IPS-18a (cell line): Measurements from ENCODE around the gene CCN6.

Source experiments
- H3K27ac ChIP-seq: one replicate; pipeline ENCODE4 v1.5.1; 2013; ENCODE audit warnings: low read length
- H3K27me3 ChIP-seq: one replicate; pipeline ENCODE4 v1.6.1; 2013; ENCODE audit warnings: mild to moderate bottlenecking, low read length; ENCODE audit not compliant: control insufficient read depth, insufficient read depth
- H3K36me3 ChIP-seq: one replicate; pipeline ENCODE4 v1.6.1; 2013; ENCODE audit warnings: low read depth, low read length; ENCODE audit not compliant: control insufficient read depth
- H3K4me1 ChIP-seq: one replicate; pipeline ENCODE4 v1.6.1; 2013; ENCODE audit warnings: low read depth, low read length; ENCODE audit not compliant: control insufficient read depth
- H3K4me3 ChIP-seq: one replicate; pipeline ENCODE4 v1.5.1; 2013; ENCODE audit warnings: low read length
- H3K9ac ChIP-seq: one replicate; pipeline ENCODE4 v1.6.1; 2013; ENCODE audit warnings: mild to moderate bottlenecking, low read length, moderate library complexity
- H3K9me3 ChIP-seq: one replicate; pipeline ENCODE4 v1.6.1; 2013; ENCODE audit warnings: low read depth, low read length; ENCODE audit not compliant: control insufficient read depth

CCN6 gene

GRCh38 chr6:112017760-112018537 lies 36.0 kb upstream of the CCN6 start:
- H3K36me3 ChIP-seq: no peaks in the 10 kb centered on the region
- no peaks in the 10 kb centered on the region for H3K27me3 ChIP-seq
- no peak overlapping the region for H3K4me3 ChIP-seq
- no peaks in the 10 kb centered on the region for H3K4me1 ChIP-seq
- no peak overlapping the region for H3K9ac ChIP-seq
- no peak overlapping the region for H3K27ac ChIP-seq
- H3K9me3 ChIP-seq: no peaks in the 10 kb centered on the region

DNA sequence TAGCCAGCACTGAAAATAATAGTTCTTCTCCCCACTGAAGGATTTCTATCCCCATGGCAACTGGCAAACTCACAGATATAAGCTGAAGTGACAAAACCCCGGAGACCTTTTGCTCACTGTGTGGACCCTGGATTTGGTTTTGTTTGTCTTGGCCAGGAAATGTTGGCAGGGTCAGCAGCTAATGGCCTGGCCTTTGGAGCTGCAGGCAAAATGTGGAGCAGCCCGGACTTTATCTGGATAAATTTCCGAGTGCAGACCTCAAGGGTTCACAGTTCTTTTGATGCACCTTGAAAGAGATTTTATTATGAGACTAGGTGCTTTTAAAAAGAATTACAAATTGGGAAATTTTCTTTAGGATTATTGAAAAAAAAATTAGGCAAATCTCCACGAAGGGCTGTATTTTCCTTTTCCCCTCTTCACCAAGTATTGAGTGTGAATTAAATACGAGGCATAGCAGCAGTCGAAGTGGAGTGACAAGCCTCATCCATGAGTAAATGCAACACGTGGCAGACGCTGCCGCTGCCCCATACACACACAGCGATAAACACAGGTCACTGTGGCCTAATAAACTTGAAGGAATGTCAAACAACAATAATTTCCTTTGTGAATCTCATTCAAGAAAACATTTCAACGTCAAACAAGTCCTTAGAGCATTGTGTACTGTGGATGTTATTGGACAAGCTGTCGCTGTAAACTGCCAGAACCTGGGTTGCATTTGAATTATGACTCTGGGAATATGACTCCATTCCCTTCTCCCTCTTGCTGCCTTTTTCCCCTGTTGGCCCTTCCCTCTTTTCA lies 35.1 kb upstream of the CCN6 start:
- H3K4me3 ChIP-seq: no peak overlapping the region
- no peaks in the 10 kb centered on the region for H3K9me3 ChIP-seq
- no peaks in the 10 kb centered on the region for H3K36me3 ChIP-seq
- no peaks in the 10 kb centered on the region for H3K4me1 ChIP-seq
- H3K27ac ChIP-seq: no peak overlapping the region
- no peak overlapping the region for H3K9ac ChIP-seq
- H3K27me3 ChIP-seq: no peaks in the 10 kb centered on the region

DNA sequence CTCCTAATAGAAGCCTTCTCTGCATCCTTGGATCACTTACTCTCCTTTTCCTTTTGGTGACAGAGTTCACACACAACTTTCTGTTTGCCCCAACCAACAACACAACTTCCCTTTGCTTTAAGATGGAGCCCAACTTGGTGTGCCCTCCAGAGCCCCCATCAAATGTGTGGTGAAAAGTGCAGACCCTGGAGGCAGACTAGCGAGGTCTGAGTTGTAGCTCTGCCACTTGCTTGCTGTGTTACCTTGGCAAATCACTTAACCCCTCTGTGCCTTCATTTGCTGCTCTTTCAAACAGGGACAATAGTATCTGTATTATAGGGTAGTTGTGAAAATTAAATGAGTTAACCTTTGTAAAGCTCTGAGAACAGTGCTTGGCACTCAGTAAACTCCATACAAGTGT lies 34.3 kb upstream of the CCN6 start:
- Histone ChIP-seq H3K4me3 (no peak overlapping the region), H3K36me3 (no peaks in the 10 kb centered on the region), H3K9me3 (no peaks in the 10 kb centered on the region), H3K27me3 (no peaks in the 10 kb centered on the region), H3K27ac (no peak overlapping the region), H3K4me1 (no peaks in the 10 kb centered on the region), H3K9ac (no peak overlapping the region)

GRCh38 chr6:112021691-112022310 lies 32.1 kb upstream of the CCN6 start:
- H3K4me1 ChIP-seq: no peaks in the 10 kb centered on the region
- H3K36me3 ChIP-seq: no peaks in the 10 kb centered on the region
- no peaks in the 10 kb centered on the region for H3K27me3 ChIP-seq
- no peaks in the 10 kb centered on the region for H3K9me3 ChIP-seq
- no peak overlapping the region for H3K27ac ChIP-seq
- H3K9ac ChIP-seq: no peak overlapping the region
- no peak overlapping the region for H3K4me3 ChIP-seq

- Histone ChIP-seq H3K27ac (no peak overlapping the region), H3K36me3 (no peaks in the 10 kb centered on the region), H3K27me3 (no peaks in the 10 kb centered on the region), H3K9ac (no peak overlapping the region), H3K4me3 (no peak overlapping the region), H3K4me1 (no peaks in the 10 kb centered on the region), H3K9me3 (no peaks in the 10 kb centered on the region)
These were observed 31.2 kb upstream of the CCN6 start for GRCh38 chr6:112022749-112023148.

GRCh38 chr6:112024464-112024863 lies 29.4 kb upstream of the CCN6 start:
- Histone ChIP-seq H3K4me3 (no peak overlapping the region), H3K9ac (no peak overlapping the region), H3K4me1 (no peaks in the 10 kb centered on the region), H3K27ac (no peak overlapping the region), H3K9me3 (no peaks in the 10 kb centered on the region), H3K36me3 (no peaks in the 10 kb centered on the region), H3K27me3 (no peaks in the 10 kb centered on the region)

GRCh38 chr6:112026933-112027332 lies 27.0 kb upstream of the CCN6 start:
- no peaks in the 10 kb centered on the region for H3K36me3 ChIP-seq
- no peak overlapping the region for H3K27ac ChIP-seq
- H3K27me3 ChIP-seq: no peaks in the 10 kb centered on the region
- H3K9me3 ChIP-seq: no peaks in the 10 kb centered on the region
- no peak overlapping the region for H3K9ac ChIP-seq
- no peak overlapping the region for H3K4me3 ChIP-seq
- no peaks in the 10 kb centered on the region for H3K4me1 ChIP-seq

DNA sequence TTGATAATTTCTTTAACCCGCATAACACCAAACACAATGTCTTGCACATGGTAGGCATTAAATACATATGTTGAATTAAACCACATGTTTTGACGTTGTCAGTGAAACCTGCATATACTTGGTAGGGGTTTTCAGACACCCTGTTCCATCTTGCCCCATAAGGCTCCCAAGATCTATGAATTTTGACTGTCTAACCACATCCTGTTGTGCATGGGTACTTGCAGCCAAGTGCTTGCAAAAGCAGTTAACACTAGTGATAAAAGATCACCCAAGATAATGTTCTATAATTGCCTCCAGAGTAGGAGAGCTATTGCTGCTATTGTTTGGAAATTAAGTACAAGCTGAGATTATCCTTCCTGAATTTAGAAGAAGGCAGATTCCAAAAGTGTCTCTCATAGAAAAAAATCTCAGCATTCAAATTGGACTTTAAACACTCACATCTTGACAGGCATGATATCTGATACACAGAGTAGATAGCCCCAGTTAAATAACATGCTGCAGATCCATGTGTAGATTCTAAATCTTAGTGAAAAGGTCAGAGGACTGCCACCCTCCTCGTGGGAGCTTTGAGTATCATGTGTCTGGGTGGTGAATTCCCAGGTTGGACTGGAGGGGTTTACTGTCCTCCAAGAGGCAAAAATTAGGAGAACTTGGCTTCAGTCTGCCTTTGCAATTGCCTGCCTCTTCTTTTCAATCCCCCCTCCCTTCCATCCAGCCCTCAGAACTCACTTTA lies 25.8 kb upstream of the CCN6 start:
- no peak overlapping the region for H3K9ac ChIP-seq
- H3K4me3 ChIP-seq: no peak overlapping the region
- no peak overlapping the region for H3K27ac ChIP-seq

GRCh38 chr6:112029045-112029822 lies 24.7 kb upstream of the CCN6 start:
- H3K4me1 ChIP-seq: peaks cover 6% of the 10 kb centered on the region
- no peaks in the 10 kb centered on the region for H3K36me3 ChIP-seq
- H3K27ac ChIP-seq: no peak overlapping the region
- H3K9me3 ChIP-seq: no peaks in the 10 kb centered on the region
- no peak overlapping the region for H3K4me3 ChIP-seq
- H3K9ac ChIP-seq: no peak overlapping the region
- H3K27me3 ChIP-seq: no peaks in the 10 kb centered on the region

More for the DNA sequence above, 25.8 kb upstream of the CCN6 start:
- Histone ChIP-seq H3K36me3 (no peaks in the 10 kb centered on the region), H3K9me3 (no peaks in the 10 kb centered on the region), H3K27me3 (no peaks in the 10 kb centered on the region), H3K4me1 (no peaks in the 10 kb centered on the region)

DNA sequence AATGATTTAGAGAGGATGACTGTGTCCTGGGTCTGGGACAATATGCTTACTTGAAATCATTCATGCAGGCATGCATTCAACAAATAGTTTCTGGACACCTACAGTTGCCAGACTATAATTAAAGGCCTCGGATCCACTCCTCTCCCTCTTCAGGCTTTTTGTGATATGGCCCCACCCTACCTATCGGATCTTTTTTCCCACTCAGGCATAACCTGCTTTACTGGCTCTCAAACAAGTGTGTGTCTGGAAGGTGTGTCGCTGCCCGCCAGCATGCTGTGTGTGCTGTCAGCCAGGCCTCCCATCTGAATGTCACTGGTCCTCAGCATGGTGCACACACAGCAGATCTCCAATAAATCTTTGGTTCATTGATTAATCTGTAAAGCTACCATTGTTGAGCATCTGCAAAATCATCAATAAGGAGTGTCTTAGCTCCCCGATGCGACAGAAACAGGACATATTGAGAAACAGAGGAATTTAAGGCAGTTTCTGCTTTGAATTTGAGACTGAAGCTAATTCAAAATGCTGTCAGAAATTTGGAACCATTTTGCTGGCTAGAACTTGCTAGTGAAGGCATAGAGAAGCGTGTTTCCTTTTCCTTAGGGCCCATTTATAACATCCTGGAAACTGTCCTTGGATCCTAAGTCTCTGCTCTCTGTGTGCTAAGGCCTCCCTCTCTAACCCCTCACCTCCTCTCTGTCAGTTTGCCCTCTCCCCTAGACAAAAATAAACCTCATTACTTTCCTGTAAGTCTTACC lies 23.5 kb upstream of the CCN6 start:
- no peak overlapping the region for H3K9ac ChIP-seq
- H3K27ac ChIP-seq: no peak overlapping the region
- H3K27me3 ChIP-seq: no peaks in the 10 kb centered on the region
- H3K4me1 ChIP-seq: peaks cover 7% of the 10 kb centered on the region
- no peaks in the 10 kb centered on the region for H3K9me3 ChIP-seq
- no peak overlapping the region for H3K4me3 ChIP-seq
- no peaks in the 10 kb centered on the region for H3K36me3 ChIP-seq
